ENCODE data around the gene LPP.

LPP gene

DNA sequence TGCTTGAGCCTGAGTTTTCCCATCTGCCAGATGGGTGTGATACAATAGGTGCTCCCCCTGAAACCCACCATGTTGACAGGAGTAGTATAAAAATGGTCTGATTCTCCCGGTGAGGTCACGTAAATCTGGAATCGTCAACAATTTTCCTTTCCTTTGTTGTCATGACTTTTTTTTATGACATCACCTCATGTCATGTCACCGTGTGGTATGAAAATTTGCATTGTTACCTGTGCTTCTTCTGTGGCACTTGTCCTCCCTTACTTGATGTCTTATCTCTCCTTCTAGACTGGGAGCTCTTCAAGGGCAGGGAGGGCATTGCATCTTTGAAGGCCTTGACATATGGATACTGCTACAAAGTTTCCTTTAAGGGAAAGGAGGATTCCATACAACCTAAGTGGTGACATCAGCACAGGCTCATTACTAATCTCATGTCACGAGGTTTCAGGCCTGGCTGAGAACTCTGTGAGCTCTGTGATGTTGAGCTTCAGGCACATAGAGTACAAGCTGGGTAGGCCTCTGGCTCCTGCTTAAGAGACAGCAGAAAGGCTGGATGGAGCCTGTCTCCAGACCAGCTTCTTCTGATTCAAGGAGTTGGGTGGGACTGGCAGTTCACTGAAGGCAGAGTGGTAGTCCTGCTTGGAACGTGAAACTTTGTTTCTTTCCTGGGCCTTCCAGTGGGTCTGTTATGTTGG lies 66.3 kb downstream of the LPP start:
- no peak for DNase-seq (ENCODE audit: low read depth, low spot score)

DNA sequence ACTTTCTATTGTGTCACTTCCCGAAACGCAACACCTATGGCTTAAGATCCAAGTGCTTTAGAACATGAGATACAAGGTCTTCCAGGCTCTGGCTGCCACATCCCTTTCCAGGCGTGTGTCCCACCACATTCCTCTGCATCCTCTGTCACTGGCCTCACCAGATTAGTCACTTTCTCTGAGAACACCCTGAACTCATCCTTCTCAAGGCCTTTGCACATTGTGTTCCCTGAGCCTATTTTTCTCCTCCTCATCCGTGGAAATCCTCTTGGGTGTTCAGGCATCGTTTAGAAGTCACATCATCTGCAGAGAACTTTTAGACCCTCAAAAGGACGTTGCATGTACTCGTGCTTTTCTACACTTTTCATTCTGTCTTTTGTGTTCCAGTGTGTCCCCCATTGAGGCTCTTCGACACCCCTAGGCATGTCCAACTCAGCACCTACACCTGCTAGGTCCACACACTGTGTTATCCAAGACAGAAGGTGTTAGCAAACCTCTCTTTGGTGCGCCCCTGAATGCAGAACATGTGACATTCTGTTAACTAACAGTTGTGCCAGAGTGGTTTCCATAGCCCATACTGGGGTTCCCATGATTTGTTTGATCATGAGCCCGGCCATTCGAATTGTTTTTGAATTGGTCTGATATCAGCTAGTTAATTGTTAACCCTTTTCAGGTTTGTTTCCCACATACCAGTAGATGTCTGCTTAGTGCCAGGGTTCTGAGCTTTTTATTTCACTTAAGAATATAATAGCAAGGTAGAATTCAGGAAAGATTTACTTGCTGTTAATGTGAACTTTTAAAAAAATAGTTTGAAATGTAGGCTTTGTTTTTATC lies 67.2 kb downstream of the LPP start:
- no peak for DNase-seq (ENCODE audit: low read depth, low spot score)

DNA sequence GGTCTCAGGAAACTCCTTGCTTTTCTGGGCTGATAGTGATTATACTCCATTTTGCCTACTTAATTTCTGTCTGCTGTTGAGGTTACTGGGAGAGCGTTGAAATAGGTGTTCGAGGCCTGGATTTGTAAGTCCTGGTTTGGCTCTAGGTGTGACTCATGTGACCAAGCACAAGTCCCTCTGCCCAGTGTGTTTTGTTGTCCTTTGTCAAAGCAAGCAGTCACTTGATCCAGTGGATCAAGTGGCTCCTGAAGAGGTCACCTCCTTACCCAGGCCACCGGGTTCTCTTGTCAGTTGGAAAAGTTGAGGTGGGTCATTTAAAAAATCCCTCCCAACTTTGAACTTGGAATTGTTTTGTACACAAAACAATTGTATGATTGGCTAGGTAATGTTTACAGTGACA lies 70.0 kb downstream of the LPP start:
- no peak for DNase-seq (ENCODE audit: low read depth, low spot score)

- DNase-seq (ENCODE audit: low read depth, low spot score) = no peak
Observed at GRCh38 chr3:188227442-188227841, 73.5 kb downstream of the LPP start.

DNA sequence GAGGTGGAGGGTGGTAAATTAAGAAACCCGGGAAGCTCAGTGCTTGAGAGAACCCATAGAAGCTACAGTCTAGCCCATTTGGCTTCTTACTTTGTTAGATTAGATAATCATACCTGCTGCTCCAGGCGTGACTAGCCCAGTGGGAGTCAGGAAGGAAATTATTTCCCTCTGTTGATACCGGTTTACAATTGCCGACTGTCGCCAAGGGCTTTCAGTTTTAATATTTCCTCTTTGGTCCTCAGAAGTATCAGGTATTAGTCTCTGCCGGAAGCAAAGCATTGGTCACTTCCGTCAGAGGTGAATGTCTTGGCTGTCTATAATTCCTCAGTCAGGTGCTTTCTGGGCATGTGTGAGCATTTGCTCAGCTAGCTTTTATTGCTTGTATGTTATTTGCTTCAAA lies 75.2 kb downstream of the LPP start:
- no peak for DNase-seq (ENCODE audit: low read depth, low spot score)

DNA sequence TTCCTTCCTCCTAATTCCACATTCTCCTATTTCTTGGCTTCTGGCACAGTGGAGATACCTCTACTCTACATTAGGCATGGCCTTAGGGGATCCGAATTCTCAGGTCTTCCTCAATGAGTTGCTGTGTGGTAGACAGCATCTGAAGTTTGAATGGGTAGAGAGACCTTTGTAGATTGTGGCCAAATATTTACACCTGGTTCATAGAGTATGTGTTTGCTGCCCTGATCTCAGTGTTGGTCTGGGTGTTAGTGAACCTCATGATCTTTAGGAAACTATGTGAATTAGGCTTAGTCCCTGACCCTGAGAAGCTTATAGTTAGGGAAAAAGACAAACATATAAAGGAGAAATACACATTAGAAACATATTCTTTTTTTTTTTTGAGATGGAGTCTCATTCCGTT lies 75.8 kb downstream of the LPP start:
- DNase-seq (ENCODE audit: low read depth, low spot score) = no peak

GRCh38 chr3:188230962-188231361 lies 77.0 kb downstream of the LPP start:
- DNase-seq (ENCODE audit: low read depth, low spot score) = no peak

- no peak for DNase-seq (ENCODE audit: low read depth, low spot score)
Observed at GRCh38 chr3:188231456-188231855, 77.5 kb downstream of the LPP start.

- DNase-seq (ENCODE audit: low read depth, low spot score) = no peak
Observed at GRCh38 chr3:188232656-188233055, 78.7 kb downstream of the LPP start.

GRCh38 chr3:188233320-188233719 lies 79.4 kb downstream of the LPP start:
- no peak for DNase-seq (ENCODE audit: low read depth, low spot score)

- DNase-seq (ENCODE audit: low read depth, low spot score) = no peak
Observed at GRCh38 chr3:188234132-188234531, 80.2 kb downstream of the LPP start.

GRCh38 chr3:188236271-188236670 lies 82.3 kb downstream of the LPP start:
- no peak for DNase-seq (ENCODE audit: low read depth, low spot score)

GRCh38 chr3:188239035-188239434 lies 85.1 kb downstream of the LPP start:
- DNase-seq (ENCODE audit: low read depth, low spot score) = no peak

DNA sequence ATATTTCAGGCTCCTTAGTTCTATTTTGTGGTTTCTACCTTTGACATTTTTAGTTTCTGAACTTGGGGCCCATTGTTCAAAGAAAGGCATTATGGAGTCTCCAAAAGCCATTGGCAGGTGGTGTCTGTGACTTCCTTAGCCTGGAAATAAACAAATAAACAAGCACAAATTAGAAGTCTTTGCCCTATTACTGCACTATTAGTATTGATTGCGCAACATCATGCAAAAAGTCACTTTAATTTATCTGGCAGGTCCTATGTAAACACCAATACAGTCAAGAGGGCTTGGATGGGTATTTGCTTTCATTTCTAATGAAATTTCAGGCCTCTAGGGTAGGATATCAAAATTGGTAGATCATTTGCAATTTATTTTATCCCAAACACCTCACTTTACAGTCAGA lies 85.6 kb downstream of the LPP start:
- DNase-seq (ENCODE audit: low read depth, low spot score) = no peak

DNA sequence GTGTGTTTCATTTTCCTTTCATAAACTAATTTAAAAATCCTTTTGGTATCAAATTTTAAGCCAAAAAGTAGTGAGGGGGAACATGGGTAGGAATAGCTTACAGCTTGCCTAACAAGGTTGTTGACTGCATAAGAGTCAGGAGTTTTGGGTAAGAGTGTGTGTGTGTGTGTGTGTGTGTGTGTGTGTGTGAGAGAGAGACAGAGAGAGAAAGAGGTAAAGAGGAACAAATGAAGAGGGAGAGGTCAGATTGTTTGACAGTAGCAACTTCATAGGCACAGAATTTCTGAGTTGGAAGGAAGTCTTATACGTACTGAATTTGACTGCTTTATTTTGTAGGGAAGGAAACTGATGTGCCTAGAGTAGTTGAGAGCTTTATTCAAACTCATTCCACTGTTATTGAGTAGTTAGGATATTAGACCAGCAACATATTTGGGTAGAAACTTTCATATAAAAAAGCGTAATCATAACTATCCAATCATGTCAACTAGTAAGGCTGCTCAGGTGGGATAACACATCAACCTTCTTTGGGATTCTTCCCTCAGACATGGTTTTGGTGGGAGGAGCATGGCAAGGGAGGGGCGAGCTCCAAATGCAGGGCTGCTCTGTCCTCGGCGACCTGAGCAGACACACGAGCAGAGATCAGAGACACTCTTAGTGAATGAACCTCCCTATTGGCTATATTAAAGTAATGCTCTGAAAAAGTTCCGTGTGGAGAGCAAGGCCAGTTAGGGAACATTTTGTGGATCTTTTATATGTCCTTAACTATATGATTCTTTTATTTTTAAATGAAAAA lies 86.4 kb downstream of the LPP start:
- no peak for DNase-seq (ENCODE audit: low read depth, low spot score)

DNA sequence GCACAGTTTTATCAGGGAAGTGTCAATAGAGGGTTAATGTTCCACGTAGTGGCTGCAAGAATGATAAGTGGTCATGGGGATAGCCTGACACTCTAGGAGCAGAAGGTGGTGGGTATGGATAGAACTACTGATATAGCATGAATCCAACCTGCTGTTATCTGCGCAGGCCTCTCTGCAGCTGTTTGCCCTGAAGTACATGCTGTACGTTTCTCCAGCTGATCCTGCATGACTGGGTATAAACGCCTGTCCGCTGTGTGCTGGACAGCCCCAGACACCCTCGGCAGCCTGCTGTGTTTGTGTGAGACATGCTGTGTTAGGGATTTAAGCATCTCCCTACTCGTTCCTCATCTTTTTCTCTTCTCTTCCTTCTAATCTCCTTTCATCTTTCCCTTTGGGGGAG lies 87.1 kb downstream of the LPP start:
- no peak for DNase-seq (ENCODE audit: low read depth, low spot score)

- DNase-seq (ENCODE audit: low read depth, low spot score) = no peak
Observed at GRCh38 chr3:188241883-188242282, 87.9 kb downstream of the LPP start.

DNA sequence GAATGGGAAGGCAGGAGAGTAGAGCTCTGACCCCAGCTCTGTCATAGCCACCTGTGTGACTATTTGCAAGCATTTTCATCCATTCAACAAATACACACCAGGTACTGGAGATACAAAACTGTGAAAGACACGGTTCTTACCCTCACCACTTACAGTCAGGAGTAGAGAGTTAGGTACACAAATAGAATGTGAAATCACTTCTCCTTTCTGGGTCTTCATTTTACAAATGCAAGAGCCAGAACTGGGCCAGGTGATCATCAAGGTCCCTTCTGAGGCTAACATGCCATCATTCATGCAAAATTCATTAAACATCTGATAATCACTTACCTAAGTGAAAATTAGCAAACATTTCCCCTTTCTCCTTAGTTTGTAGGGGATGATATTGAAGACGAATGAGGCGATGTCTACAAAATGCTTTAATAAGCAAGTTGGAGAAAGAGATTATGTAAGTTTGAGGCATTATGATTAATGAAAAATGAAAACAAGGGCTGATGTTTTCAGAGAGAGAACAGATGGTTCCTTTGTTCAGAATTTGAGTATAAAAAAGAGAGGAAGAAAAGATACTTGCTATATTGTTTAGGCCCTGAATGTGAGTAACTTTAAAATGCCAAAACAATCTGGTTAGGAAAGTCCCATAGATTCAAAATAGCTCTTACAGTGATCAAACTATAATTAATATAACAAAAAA lies 88.6 kb downstream of the LPP start:
- no peak for DNase-seq (ENCODE audit: low read depth, low spot score)

GRCh38 chr3:188243124-188243795 lies 89.3 kb downstream of the LPP start:
- DNase-seq (ENCODE audit: low read depth, low spot score) = no peak

GRCh38 chr3:188244395-188244861 lies 90.5 kb downstream of the LPP start:
- no peak for DNase-seq (ENCODE audit: low read depth, low spot score)

GRCh38 chr3:188246905-188247304 lies 92.9 kb downstream of the LPP start:
- DNase-seq (ENCODE audit: low read depth, low spot score) = no peak
